ENCODE data around the gene RHPN2. TPM values are rescaled to one million over a fixed set of nuclear protein-coding genes. Genes with fewer than 3 reads are reported as not detected.
"Not testable (repeated sequence)": the region's sequence is repeated elsewhere in the genome, so short reads cannot be mapped to it uniquely, and the experiment has no call there.

RHPN2 gene
- total and polyA plus RNA-seq, 7 donors: 0.16 to 1.1 (median 0.57) TPM

DNA sequence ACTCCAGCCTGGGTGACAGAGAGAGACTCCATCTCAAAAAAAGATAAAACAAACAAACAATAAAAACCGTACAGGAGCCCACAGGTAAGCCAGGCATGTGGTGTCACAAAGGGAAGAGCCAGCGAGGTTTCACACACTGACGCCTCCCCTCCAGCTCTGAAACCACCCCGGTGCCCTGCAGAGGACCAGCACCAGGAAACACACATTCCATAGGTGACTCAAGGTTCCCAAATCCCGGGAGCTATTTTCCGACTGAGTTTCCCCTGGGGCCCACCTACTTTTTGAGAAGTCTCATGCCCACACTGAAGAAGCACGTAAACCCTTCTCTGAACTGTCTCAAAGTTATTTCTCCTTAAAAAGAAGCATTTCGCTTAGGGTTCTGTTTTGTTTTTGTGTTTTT is 40.3 kb downstream of the RHPN2 start:
- ATAC-seq: no peak
- no peaks in the 10 kb centered on the region for H3K27me3 ChIP-seq (ENCODE audit: insufficient read depth in 3 of 3, low read length in 2 of 3)
- H3K9me3 ChIP-seq: peaks cover 3% of the 10 kb centered on the region
- 83 to 89% (median 84%) methylated on average over 8 of the region's 8 CpGs for WGBS, 3 donors
- intact Hi-C loops (cut with DNase I): no loop called here
- H3K4me1 ChIP-seq: no peaks in the 10 kb centered on the region
- H3K27ac ChIP-seq: no peak overlapping the region
- DNase-seq: no peak
- H3K4me3 ChIP-seq: no peak overlapping the region
- no peaks in the 10 kb centered on the region for H3K36me3 ChIP-seq (ENCODE audit: insufficient read depth in 1 of 2, low read depth in 1 of 2)
- TF ChIP-seq, protein P1, sequence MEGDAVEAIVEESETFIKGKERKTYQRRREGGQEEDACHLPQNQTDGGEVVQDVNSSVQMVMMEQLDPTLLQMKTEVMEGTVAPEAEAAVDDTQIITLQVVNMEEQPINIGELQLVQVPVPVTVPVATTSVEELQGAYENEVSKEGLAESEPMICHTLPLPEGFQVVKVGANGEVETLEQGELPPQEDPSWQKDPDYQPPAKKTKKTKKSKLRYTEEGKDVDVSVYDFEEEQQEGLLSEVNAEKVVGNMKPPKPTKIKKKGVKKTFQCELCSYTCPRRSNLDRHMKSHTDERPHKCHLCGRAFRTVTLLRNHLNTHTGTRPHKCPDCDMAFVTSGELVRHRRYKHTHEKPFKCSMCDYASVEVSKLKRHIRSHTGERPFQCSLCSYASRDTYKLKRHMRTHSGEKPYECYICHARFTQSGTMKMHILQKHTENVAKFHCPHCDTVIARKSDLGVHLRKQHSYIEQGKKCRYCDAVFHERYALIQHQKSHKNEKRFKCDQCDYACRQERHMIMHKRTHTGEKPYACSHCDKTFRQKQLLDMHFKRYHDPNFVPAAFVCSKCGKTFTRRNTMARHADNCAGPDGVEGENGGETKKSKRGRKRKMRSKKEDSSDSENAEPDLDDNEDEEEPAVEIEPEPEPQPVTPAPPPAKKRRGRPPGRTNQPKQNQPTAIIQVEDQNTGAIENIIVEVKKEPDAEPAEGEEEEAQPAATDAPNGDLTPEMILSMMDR (IDR thresholded peaks at IDR 0.05): no peak

DNA sequence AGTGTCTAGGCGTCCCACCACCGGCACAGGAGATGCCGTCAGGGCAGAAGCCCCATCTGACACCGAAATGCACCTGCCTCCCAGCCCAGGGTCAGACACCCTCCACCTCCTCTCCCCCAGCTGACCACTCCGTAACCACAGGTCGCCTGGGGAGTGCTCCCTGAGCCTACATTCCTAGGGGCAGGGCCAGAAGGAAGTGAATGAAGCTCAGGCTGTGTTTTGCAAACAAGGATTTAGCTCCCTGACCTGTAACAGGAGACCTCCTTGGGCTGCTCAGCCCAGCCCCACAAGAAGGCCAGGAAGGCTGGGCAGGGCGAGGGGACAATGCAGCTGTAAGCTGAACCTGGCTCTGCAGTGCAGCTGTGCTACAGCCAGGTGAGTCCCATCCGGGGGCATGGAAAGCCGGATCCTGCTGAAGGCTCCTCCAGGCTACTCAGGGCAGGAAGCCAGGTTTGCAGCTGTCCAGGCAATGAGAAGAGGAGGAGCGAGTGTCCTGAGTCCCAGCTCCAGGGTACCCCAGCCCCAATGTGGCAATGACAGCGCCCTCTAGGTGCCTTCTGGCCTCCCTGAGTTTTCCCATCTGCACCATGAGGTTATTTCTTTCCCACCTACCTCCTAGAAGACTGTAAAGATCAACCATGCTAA is 42.1 kb downstream of the RHPN2 start:
- intact Hi-C loops (cut with DNase I): no loop called here
- no peak for DNase-seq
- 35 to 45% (median 42%) methylated on average over 11 of the region's 11 CpGs for WGBS, 3 donors
- ATAC-seq: no peak
- Histone ChIP-seq H3K9me3 (no peaks in the 10 kb centered on the region), H3K4me3 (no peak overlapping the region), H3K4me1 (no peaks in the 10 kb centered on the region), H3K27me3 (ENCODE audit: insufficient read depth in 3 of 3, low read length in 2 of 3) (no peaks in the 10 kb centered on the region), H3K27ac (no peak overlapping the region), H3K36me3 (ENCODE audit: insufficient read depth in 1 of 2, low read depth in 1 of 2) (no peaks in the 10 kb centered on the region)
- TF ChIP-seq, protein P1 (IDR thresholded peaks at IDR 0.05): no peak

DNA sequence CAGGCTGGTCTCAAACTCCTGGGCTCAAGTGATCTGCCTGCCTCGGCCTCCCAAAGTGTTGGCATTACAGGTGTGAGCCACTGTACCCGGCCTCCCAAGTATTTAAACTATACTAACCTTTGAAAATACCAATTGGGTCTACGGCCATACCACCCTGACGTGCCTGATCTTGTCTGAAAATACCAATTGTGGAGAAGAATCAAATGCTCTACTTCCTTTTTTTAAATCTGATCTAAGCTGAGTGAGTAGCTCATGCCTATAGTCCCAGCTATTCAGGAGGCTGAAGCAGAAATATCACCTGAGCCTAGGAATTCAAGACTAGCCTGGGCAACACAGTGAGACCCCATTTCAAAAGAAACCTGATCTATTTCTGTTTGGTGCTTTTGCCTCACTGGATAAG is 53.8 kb downstream of the RHPN2 start:
- intact Hi-C loops (cut with DNase I); H3K27me3 ChIP-seq (ENCODE audit: insufficient read depth in 3 of 3, low read length in 2 of 3); H3K4me1 ChIP-seq; H3K9me3 ChIP-seq; ATAC-seq; H3K4me3 ChIP-seq; DNase-seq; H3K36me3 ChIP-seq (ENCODE audit: insufficient read depth in 1 of 2, low read depth in 1 of 2); H3K27ac ChIP-seq: not testable (repeated sequence)
- 92 to 96% (median 93%) methylated on average over 4 of the region's 4 CpGs for WGBS, 3 donors

DNA sequence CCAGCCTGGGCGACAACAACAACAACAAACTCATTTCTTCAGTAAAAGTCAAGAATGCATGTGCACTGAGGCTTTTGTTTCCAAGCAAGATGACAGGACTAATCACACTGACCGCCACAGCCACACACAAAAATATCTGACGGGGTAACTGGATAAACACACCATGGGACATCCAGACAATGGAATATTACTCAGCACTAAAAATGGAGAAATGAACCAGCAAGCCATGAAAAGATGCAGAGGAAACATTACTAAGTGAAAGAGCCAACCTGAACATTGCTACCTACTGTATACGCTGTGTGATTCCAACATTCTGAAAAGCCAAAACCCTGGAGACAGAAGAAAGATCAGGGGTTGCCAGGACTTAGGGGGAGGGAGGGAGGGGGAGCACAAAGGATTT is 56.0 kb downstream of the RHPN2 start:
- Histone ChIP-seq H3K4me1 (no peaks in the 10 kb centered on the region), H3K27me3 (ENCODE audit: insufficient read depth in 3 of 3, low read length in 2 of 3) (no peaks in the 10 kb centered on the region), H3K36me3 (ENCODE audit: insufficient read depth in 1 of 2, low read depth in 1 of 2) (no peaks in the 10 kb centered on the region), H3K27ac (no peak overlapping the region), H3K9me3 (no peaks in the 10 kb centered on the region), H3K4me3 (no peak overlapping the region)
- TF ChIP-seq, protein P1 (IDR thresholded peaks at IDR 0.05): no peak
- intact Hi-C loops (cut with DNase I): no loop called here
- ATAC-seq (no peak), DNase-seq (no peak)
- WGBS, 3 donors: 91 to 93% (median 91%) methylated on average over 4 of the region's 4 CpGs

DNA sequence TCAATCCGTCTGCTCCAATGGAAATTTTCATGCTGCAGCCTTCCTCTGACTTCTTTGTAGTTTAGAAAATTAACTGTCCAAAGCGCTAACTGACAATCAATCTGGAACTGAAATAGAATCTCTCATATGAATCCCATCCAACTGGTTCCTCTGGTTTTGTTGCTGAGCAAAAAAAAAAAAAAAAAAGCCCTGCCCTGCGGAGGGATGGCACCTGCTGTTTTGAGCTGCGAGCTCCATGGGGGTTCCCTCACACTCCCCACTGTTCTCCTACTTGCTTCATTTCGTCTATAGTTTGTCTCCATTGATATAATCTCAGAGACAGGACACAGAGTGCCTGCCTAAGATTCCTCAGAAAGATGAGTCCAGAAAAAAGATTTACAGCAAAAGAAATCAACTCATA is 59.2 kb downstream of the RHPN2 start:
- Histone ChIP-seq H3K9me3 (no peaks in the 10 kb centered on the region), H3K4me1 (no peaks in the 10 kb centered on the region), H3K4me3 (no peak overlapping the region), H3K27me3 (ENCODE audit: insufficient read depth in 3 of 3, low read length in 2 of 3) (no peaks in the 10 kb centered on the region), H3K27ac (no peak overlapping the region), H3K36me3 (ENCODE audit: insufficient read depth in 1 of 2, low read depth in 1 of 2) (no peaks in the 10 kb centered on the region)
- intact Hi-C loops (cut with DNase I): no loop called here
- TF ChIP-seq, protein P1 (IDR thresholded peaks at IDR 0.05): no peak
- 55 to 62% (median 61%) methylated on average over 5 of the region's 5 CpGs for WGBS, 3 donors
- no peak for ATAC-seq
- DNase-seq: no peak

DNA sequence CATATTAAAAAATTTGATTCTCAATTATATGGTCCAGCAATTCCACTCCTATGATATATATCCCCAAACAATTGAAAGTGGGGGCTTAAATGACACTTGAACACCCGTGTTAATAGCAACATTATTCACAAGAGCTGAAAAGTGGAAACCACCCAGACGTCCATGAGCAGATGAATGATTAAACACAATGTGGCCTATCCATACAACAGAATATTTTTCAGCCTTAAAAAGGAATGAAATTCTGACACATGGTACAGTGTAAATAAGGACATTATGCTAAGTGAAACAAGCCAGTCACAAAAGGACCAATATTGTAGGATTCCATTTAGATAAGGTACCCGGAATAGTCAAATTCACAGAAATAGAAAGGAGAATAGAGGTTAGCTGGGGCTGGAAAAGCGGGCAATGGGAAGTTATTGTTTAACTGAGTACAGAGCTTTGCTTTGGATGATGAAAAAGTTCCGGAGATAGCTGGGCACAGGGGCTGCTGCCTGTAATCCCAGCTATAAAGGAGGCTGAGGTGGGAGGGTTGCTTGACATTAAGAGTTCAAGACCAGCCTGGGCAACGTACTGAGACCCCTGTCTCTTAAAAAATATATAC is 61.2 kb downstream of the RHPN2 start:
- ATAC-seq; H3K36me3 ChIP-seq (ENCODE audit: insufficient read depth in 1 of 2, low read depth in 1 of 2): not testable (repeated sequence)

DNA sequence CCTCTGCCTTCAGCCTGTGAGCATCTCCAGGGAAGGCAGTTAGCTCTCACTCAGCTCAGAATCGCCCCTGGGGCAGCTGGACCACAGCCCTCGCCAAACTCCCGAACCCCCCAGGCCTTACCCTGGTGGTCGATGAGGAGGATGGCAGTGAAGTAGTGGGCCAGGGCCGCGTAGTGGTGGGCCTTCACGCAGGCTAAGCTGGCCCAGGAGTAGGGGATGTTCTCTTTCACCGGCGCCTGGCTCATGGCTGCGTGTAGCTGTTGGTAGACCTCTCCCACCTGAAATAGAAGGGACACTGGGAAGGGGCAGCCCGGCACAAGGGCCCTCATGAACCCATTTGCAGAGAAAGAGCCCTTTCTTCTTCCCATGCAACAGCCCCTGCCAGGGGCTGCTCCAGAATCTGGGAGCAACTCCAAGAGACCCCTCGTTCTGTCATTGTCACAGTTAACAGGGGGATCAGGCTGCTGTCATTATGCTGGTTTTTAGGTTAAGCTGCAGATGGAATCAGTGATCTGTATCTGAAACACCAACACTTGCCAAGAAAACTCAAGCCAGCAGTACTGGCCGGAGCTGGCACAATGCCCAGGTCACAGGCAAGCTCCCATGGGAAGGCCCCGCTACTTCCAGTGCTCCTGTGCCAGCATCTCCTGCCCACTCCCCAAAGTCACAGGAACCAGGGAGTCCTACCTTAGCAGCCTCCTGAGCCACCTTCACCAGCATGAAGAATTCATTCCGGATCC is 62.4 kb downstream of the RHPN2 start:
- H3K27me3 ChIP-seq (ENCODE audit: insufficient read depth in 3 of 3, low read length in 2 of 3); H3K4me3 ChIP-seq; DNase-seq; ATAC-seq; H3K9me3 ChIP-seq; H3K4me1 ChIP-seq; H3K27ac ChIP-seq; H3K36me3 ChIP-seq (ENCODE audit: insufficient read depth in 1 of 2, low read depth in 1 of 2); intact Hi-C loops (cut with DNase I): not testable (repeated sequence)
- WGBS, 3 donors: 55 to 63% (median 61%) methylated on average over 15 of the region's 15 CpGs

More for the DNA sequence above, 61.2 kb downstream of the RHPN2 start:
- 75 to 80% (median 76%) methylated on average over 6 of the region's 6 CpGs for WGBS, 3 donors
- H3K9me3 ChIP-seq; intact Hi-C loops (cut with DNase I); H3K27me3 ChIP-seq (ENCODE audit: insufficient read depth in 3 of 3, low read length in 2 of 3); H3K4me1 ChIP-seq; DNase-seq; H3K27ac ChIP-seq; H3K4me3 ChIP-seq: not testable (repeated sequence)
